ENCODE data around the gene FAM120C. TPM values are rescaled to one million over a fixed set of nuclear protein-coding genes. Genes with fewer than 3 reads are reported as not detected.

Gene FAM120C
- total RNA-seq, 1 experiment from 2014 or later = 6.1 TPM

DNA sequence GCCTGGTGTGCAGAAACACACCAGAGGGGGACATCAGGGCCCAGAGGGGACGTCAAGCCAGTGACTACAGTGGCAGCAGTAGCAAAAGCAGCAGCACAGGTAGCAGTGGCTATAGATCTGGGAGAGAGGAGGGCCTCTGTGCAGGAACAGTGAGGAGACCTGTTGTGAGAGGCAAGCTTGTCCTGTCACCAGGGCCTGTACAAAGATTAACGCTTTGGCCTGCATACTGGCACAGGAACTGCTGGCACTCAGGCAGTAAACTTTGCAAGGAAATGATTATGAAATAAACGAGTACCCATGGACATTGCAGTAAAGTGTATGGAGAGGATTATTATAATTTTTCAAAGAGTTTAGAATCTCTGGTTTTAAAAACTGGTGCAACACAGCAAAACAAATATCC lies 133.3 kb downstream of the FAM120C start:
- BruUV-seq (replicated peaks) = no TSS peak
- ChIA-PET RAD21 (ENCODE audit: low non-redundant PET in 1 of 2, low total read pairs in 2 of 2, uncharacterized antibody in 2 of 2, unreplicated experiment in 2 of 2) (no interaction called here), CTCF (no interaction called here), POLR2A (no interaction called here)
- H3K4me1 ChIP-seq (ENCODE audit: control insufficient read depth in 1 of 2, insufficient read depth in 2 of 2, low read length in 2 of 2) = peaks cover 8 to 15% of the 10 kb centered on the region in 2 experiments
- no peaks in the 10 kb centered on the region for H4K20me1 ChIP-seq (ENCODE audit: insufficient read depth)
- H3K27ac ChIP-seq (ENCODE audit: low read depth, low read length) = no peak overlapping the region
- no peak overlapping the region for H3K4me2 ChIP-seq (ENCODE audit: low read length)
- no peak overlapping the region for H3K4me3 ChIP-seq (replicated peaks in 1 of 2; ENCODE audit: low read depth in 1 of 2, low read length in 2 of 2)
- TF ChIP-seq, protein P1, sequence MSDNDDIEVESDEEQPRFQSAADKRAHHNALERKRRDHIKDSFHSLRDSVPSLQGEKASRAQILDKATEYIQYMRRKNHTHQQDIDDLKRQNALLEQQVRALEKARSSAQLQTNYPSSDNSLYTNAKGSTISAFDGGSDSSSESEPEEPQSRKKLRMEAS (IDR thresholded peaks at IDR 0.05) = no peak
- no peak for TF ChIP-seq ZFX (IDR thresholded peaks at IDR 0.05)
- no peak for TF ChIP-seq FOSL1 (IDR thresholded peaks at IDR 0.05; ENCODE audit: low read depth)
- no peak for TF ChIP-seq SIN3A (IDR thresholded peaks at IDR 0.05; ENCODE audit: low read depth)
- no peak for TF ChIP-seq POLR2A (IDR thresholded peaks at IDR 0.05; ENCODE audit: borderline replicate concordance, extremely low read depth, insufficient read depth, insufficient read length)
- TF ChIP-seq, protein P2, sequence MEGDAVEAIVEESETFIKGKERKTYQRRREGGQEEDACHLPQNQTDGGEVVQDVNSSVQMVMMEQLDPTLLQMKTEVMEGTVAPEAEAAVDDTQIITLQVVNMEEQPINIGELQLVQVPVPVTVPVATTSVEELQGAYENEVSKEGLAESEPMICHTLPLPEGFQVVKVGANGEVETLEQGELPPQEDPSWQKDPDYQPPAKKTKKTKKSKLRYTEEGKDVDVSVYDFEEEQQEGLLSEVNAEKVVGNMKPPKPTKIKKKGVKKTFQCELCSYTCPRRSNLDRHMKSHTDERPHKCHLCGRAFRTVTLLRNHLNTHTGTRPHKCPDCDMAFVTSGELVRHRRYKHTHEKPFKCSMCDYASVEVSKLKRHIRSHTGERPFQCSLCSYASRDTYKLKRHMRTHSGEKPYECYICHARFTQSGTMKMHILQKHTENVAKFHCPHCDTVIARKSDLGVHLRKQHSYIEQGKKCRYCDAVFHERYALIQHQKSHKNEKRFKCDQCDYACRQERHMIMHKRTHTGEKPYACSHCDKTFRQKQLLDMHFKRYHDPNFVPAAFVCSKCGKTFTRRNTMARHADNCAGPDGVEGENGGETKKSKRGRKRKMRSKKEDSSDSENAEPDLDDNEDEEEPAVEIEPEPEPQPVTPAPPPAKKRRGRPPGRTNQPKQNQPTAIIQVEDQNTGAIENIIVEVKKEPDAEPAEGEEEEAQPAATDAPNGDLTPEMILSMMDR (IDR thresholded peaks at IDR 0.05 in 2 of 3, conservative IDR thresholded peaks at IDR 0.05 in 1 of 3; ENCODE audit: borderline replicate concordance in 1 of 3, insufficient read depth in 1 of 3, low read depth in 2 of 3, low read length in 2 of 3) = no peak
- H3K9me3 ChIP-seq (ENCODE audit: control insufficient read depth in 1 of 2, insufficient read depth in 1 of 2, low read depth in 1 of 2, low read length in 2 of 2) = no peaks in the 10 kb centered on the region
- H3K9me2 ChIP-seq (ENCODE audit: insufficient read depth) = no peaks in the 10 kb centered on the region
- no peaks in the 10 kb centered on the region for H3K79me2 ChIP-seq (ENCODE audit: insufficient read depth, low read length)
- no peaks in the 10 kb centered on the region for H3K36me3 ChIP-seq (ENCODE audit: control insufficient read depth in 1 of 2, insufficient read depth in 2 of 2, low read length in 2 of 2)
- no peak overlapping the region for H2AFZ ChIP-seq (ENCODE audit: low read depth, low read length, poor library complexity, severe bottlenecking)
- ATAC-seq = no peak
- H3K9ac ChIP-seq (ENCODE audit: low read length) = no peak overlapping the region
- DNase-seq (ENCODE audit: low read depth, low spot score) = no peak
- intact Hi-C loops (cut with micrococcal nuclease) = no loop called here
- no peaks in the 10 kb centered on the region for H3K27me3 ChIP-seq (ENCODE audit: insufficient read depth, low read length)

DNA sequence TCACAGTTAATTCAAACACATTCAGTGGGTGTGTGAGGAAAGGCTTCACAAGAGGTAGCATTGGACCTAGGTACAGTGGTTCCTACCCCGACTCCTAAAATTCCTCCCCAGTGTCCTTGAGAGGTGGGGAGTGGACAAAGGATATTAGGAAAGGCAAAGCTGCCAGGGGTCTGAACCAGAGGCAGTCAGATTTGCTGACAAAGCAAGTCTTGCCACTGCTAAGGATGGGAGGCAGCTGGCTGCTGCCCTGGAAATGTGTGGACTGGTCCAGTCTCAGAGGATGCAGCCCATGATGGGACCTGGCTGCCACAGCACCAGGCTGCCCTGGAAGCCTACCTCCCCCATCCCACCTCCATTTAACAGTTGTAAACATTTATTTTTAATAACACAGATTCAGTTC lies 134.6 kb downstream of the FAM120C start:
- Histone ChIP-seq H3K9me2 (ENCODE audit: insufficient read depth) (no peaks in the 10 kb centered on the region), H3K36me3 (ENCODE audit: control insufficient read depth in 1 of 2, insufficient read depth in 2 of 2, low read length in 2 of 2) (no peaks in the 10 kb centered on the region), H3K9ac (ENCODE audit: low read length) (no peak overlapping the region), H3K4me1 (ENCODE audit: control insufficient read depth in 1 of 2, insufficient read depth in 2 of 2, low read length in 2 of 2) (peaks cover 8 to 17% of the 10 kb centered on the region in 2 experiments), H3K79me2 (ENCODE audit: insufficient read depth, low read length) (peaks cover 2% of the 10 kb centered on the region), H3K4me2 (ENCODE audit: low read length) (no peak overlapping the region), H3K9me3 (ENCODE audit: control insufficient read depth in 1 of 2, insufficient read depth in 1 of 2, low read depth in 1 of 2, low read length in 2 of 2) (no peaks in the 10 kb centered on the region), H2AFZ (ENCODE audit: low read depth, low read length, poor library complexity, severe bottlenecking) (no peak overlapping the region), H3K27me3 (ENCODE audit: insufficient read depth, low read length) (no peaks in the 10 kb centered on the region), H4K20me1 (ENCODE audit: insufficient read depth) (no peaks in the 10 kb centered on the region), H3K4me3 (replicated peaks in 1 of 2; ENCODE audit: low read depth in 1 of 2, low read length in 2 of 2) (no peak overlapping the region), H3K27ac (ENCODE audit: low read depth, low read length) (no peak overlapping the region)
- intact Hi-C loops (cut with micrococcal nuclease) = no loop called here
- ChIA-PET CTCF (no interaction called here), RAD21 (ENCODE audit: low non-redundant PET in 1 of 2, low total read pairs in 2 of 2, uncharacterized antibody in 2 of 2, unreplicated experiment in 2 of 2) (no interaction called here), POLR2A (no interaction called here)
- ATAC-seq = no peak
- no TSS peak for BruUV-seq (replicated peaks)
- DNase-seq (ENCODE audit: low read depth, low spot score) = no peak
- TF ChIP-seq ELF1 (IDR thresholded peaks at IDR 0.05; ENCODE audit: borderline replicate concordance, low read depth) (no peak), SIN3A (IDR thresholded peaks at IDR 0.05; ENCODE audit: low read depth) (no peak)
